Fibroblast of mammary gland (primary cell): ENCODE results near the gene SETD1A.

ENCODE experiments used
- DNase-seq: peaks from one replicate; pipeline ENCODE4 v3.0.0-alpha.2; 2010; ENCODE audit warnings: low read depth
- H3K4me3 ChIP-seq: 2 replicates; pipeline ENCODE4 v1.5.1; 2011; ENCODE audit warnings: low read depth, mild to moderate bottlenecking, low read length, moderate library complexity; ENCODE audit not compliant: control insufficient read depth
- CTCF ChIP-seq: conservative IDR thresholded peaks from 2 replicates; pipeline ENCODE4 v1.5.1; 2011; ENCODE audit warnings: low read depth, low read length, inconsistent platforms; ENCODE audit not compliant: control insufficient read depth, insufficient read depth

SETD1A gene

GRCh38 chr16:30982548-30983288 lies 25.2 kb downstream of the SETD1A start:
- TF ChIP-seq CTCF: no peak
- H3K4me3 ChIP-seq: no peak overlapping the region
- peak; percentile 86 for DNase-seq

GRCh38 chr16:30983289-30983889 lies 25.8 kb downstream of the SETD1A start:
- H3K4me3 ChIP-seq: no peak overlapping the region
- DNase-seq: no peak
- TF ChIP-seq CTCF: no peak

DNA sequence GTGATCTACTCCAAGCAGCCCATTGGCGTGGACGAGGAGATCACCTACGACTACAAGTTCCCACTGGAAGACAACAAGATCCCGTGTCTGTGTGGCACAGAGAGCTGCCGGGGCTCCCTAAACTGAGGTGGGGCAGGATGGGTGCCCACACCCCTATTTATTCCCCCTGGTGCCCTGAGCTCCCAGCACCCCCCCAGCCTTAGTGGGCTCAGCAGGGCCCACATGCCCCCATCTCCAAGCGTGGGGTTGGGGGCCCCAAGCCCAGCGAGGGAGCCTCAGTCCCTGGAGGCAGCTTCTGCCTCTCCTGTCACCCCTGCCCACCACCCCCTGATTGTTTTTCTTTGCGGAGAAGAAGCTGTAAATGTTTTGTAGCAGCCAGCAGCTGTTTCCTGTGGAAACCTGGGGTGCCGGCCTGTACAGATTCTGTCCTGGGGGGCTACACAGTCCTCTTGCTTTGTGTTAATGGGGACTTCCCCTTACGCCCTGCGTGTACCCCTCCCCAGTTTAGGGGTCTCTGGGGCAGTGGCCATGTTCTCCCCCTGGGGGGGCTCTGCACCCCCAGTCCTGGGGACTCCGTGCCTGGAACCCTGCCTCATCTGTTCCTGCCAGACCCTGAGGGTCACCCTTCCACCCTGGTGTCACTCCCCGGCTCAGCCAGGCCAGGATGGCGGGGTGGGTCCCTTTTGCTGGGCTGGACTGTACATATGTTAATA lies 26.5 kb downstream of the SETD1A start:
- TF ChIP-seq CTCF: no peak
- no peak for DNase-seq
- no peak overlapping the region for H3K4me3 ChIP-seq

DNA sequence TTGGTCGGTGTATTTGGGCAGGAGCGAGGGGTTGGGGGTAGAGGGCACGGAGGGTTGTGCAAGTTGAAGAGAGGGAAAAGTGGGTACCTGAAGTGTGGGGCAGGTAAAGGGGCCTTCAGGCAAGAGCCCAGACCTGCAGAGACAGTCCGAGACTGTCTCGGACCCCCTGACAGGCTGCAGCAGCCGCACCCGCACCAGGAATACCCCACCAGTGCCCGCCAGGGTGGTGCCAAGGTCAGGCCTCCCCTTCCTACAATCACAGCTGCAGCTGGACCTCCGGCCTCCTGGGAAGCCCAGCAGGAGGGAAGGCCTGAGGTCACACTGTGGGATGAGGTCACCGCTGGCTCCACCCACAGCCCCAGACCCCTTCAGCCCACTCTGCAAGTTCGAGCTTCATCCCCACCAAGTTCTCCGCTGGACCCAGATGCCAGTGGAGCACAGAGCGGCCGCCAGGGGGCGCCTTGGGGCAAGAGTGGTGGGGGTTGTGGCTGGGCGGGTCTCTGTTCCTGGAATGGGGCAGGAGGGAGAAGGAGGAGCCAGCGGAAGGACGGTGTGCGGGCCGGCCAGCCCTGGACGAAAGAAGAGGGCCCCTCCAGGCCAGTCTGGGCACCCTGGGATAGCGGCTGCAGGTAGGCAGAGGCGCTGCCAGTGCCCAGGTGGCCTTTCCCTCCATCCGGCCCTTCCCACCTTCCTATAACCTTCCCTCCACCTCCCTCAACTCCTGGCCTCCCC lies 27.3 kb downstream of the SETD1A start, which contains the start of gene HSD3B7:
Gene HSD3B7, plus strand, starts transcription at position 539 of the 732 bp plus-strand sequence. CDS start 452 bp downstream, outside the sequence.
- peak; percentile 85 for TF ChIP-seq CTCF
- H3K4me3 ChIP-seq: peak within 1 kb of the TSS; percentile 70
- DNase-seq: peak; percentile 74

DNA sequence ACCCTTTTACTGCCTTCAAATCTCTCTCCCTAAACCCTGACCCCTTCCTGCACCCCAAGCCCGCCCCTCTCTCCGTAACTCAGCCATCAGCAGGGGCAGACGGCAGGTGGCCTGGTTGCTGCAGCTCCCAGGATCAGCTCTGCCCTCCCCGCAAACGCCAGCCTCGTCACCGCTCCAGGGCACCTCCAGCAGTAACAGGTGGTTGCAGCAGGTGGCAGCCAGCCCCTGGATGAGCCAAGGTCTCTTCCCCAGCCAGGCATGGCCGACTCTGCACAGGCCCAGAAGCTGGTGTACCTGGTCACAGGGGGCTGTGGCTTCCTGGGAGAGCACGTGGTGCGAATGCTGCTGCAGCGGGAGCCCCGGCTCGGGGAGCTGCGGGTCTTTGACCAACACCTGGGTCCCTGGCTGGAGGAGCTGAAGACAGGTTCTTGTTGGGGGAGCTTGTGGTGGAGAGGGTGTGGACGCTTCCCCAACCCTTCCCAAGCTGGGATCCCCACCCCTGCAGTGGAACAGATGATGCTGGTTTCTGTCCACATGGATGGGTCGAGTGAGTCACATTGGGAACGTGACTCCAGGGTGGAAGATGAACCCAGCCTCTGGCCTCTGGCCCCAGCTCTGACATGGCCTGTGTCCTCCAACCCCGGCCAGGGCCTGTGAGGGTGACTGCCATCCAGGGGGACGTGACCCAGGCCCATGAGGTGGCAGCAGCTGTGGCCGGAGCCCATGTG lies 28.0 kb downstream of the SETD1A start:
- peak overlapping the region; percentile 70 for H3K4me3 ChIP-seq
- peak; percentile 84 for DNase-seq
- TF ChIP-seq CTCF: no peak
